ENCODE results near the gene AGAP2. TPM values are rescaled to one million over a fixed set of nuclear protein-coding genes. Genes with fewer than 3 reads are reported as not detected.

Gene AGAP2
- total RNA-seq, 5 donors from 2014 or later (not counting 1 experiment from before 2014, with no cell fraction given) = 43.2 to 74.6 (median 66.4) TPM

GRCh38 chr12:57781801-57782200 lies 43.3 kb upstream of the AGAP2 start:
- DNase-seq = peak in 1 of 35 experiments; percentile 19
- WGBS (ENCODE audit: insufficient coverage) = 54% methylated on average over 2 of the region's 2 CpGs
- POLR2A ChIA-PET = interaction anchor here (0.5 to 0.8 kb wide), 5 partner anchors 8 to 138 kb away, joined by 3 read pairs; no protein-coding TSS in a partner anchor
- Histone ChIP-seq H3K4me3 (ENCODE audit: control insufficient read depth in 1 of 2, extremely low read depth in 1 of 2, low read length in 1 of 2) (no peak overlapping the region), H3K36me3 (ENCODE audit: control insufficient read depth in 2 of 2, extremely low read depth in 1 of 2, insufficient read depth in 1 of 2, low read length in 1 of 2) (peaks cover 0 to 20% of the 10 kb centered on the region in 2 donors), H3K27me3 (replicated peaks in 1 of 2; ENCODE audit: control insufficient read depth in 2 of 2, extremely low read depth in 1 of 2, insufficient read depth in 2 of 2, low read length in 1 of 2) (no peaks in the 10 kb centered on the region), H3K4me1 (ENCODE audit: control insufficient read depth in 1 of 2, extremely low read depth in 1 of 2, insufficient read depth in 2 of 2, low read length in 2 of 2) (peaks cover 22 to 46% of the 10 kb centered on the region in 2 experiments), H3K9me3 (no peaks in the 10 kb centered on the region), H3K27ac (ENCODE audit: low read length) (peak overlapping the region; percentile 75)
- Mint-ChIP-seq H3K27me3 (no peaks in the 10 kb centered on the region), H3K4me1 (peaks cover 50 to 58% (median 52%) of the 10 kb centered on the region in 3 donors), H3K4me3 (peak overlapping the region; percentile 7 to 100 (median 17)), H3K36me3 (peaks cover 15% of the 10 kb centered on the region), H3K9me3 (no peaks in the 10 kb centered on the region), H3K27ac (peak overlapping the region; percentile 97 to 99)
- CTCF ChIA-PET = interaction anchor here (0.9 to 2.8 kb wide), 10 partner anchors 10 to 117 kb away, joined by 3 to 14 read pairs (median 4); partner anchors contain the start of genes EEF1AKMT3 (in 1 of the 2) and METTL1 (in 1 of the 2)
- no peak for ATAC-seq (replicated peaks in 1 of 4)

- Histone ChIP-seq H3K9me3 (no peaks in the 10 kb centered on the region), H3K4me3 (ENCODE audit: control insufficient read depth in 1 of 2, extremely low read depth in 1 of 2, low read length in 1 of 2) (no peak overlapping the region), H3K4me1 (ENCODE audit: control insufficient read depth in 1 of 2, extremely low read depth in 1 of 2, insufficient read depth in 2 of 2, low read length in 2 of 2) (peaks cover 22 to 46% of the 10 kb centered on the region in 2 experiments), H3K36me3 (ENCODE audit: control insufficient read depth in 2 of 2, extremely low read depth in 1 of 2, insufficient read depth in 1 of 2, low read length in 1 of 2) (peaks cover 0 to 14% of the 10 kb centered on the region in 2 donors), H3K27ac (ENCODE audit: low read length) (peak overlapping the region; percentile 75), H3K27me3 (replicated peaks in 1 of 2; ENCODE audit: control insufficient read depth in 2 of 2, extremely low read depth in 1 of 2, insufficient read depth in 2 of 2, low read length in 1 of 2) (no peaks in the 10 kb centered on the region)
- CTCF ChIA-PET = interaction anchor here (0.9 to 2.8 kb wide), 10 partner anchors 9 to 118 kb away, joined by 3 to 14 read pairs (median 4); partner anchors contain the start of genes EEF1AKMT3 (in 1 of the 2) and METTL1 (in 1 of the 2)
- DNase-seq (peak in 1 of 35 experiments; percentile 55), ATAC-seq (replicated peaks in 1 of 4) (peak in 2 of 4 experiments; percentile 27 to 32)
- Mint-ChIP-seq H3K27ac (peak overlapping the region; percentile 97 to 99), H3K4me1 (peaks cover 48 to 55% (median 49%) of the 10 kb centered on the region in 3 donors), H3K4me3 (peak overlapping the region in 2 of 3 donors; percentile 7 to 100), H3K9me3 (no peaks in the 10 kb centered on the region), H3K36me3 (peaks cover 11% of the 10 kb centered on the region), H3K27me3 (no peaks in the 10 kb centered on the region)
- POLR2A ChIA-PET = interaction anchor here (0.5 to 0.8 kb wide), 5 partner anchors 8 to 116 kb away, joined by 3 read pairs; no protein-coding TSS in a partner anchor
- WGBS (ENCODE audit: insufficient coverage) = 86% methylated on average over 1 of the region's 3 CpGs
These were observed 42.7 kb upstream of the AGAP2 start for GRCh38 chr12:57781244-57781643.

- POLR2A ChIA-PET = no interaction called here
- Mint-ChIP-seq H3K27ac (peak overlapping the region; percentile 97 to 99), H3K4me3 (peak overlapping the region in 1 of 3 donors; percentile 100), H3K36me3 (peaks cover 13% of the 10 kb centered on the region), H3K9me3 (no peaks in the 10 kb centered on the region), H3K27me3 (no peaks in the 10 kb centered on the region), H3K4me1 (peaks cover 44 to 56% (median 46%) of the 10 kb centered on the region in 3 donors)
- peak overlapping the region; percentile 75 for H3K27ac ChIP-seq (ENCODE audit: low read length)
- H3K27me3 ChIP-seq (replicated peaks in 1 of 2; ENCODE audit: control insufficient read depth in 2 of 2, extremely low read depth in 1 of 2, insufficient read depth in 2 of 2, low read length in 1 of 2) = no peaks in the 10 kb centered on the region
- CTCF ChIA-PET = interaction anchor here in 1 of 2 donors (1.2 to 1.4 kb wide), 3 partner anchors 8 to 24 kb away, joined by 3 to 7 read pairs (median 4); partner anchors contain the start of genes EEF1AKMT3 and METTL1
- peaks cover 22 to 46% of the 10 kb centered on the region in 2 experiments for H3K4me1 ChIP-seq (ENCODE audit: control insufficient read depth in 1 of 2, extremely low read depth in 1 of 2, insufficient read depth in 2 of 2, low read length in 2 of 2)
- DNase-seq (no peak), ATAC-seq (replicated peaks in 1 of 4) (no peak)
- H3K9me3 ChIP-seq = no peaks in the 10 kb centered on the region
- WGBS (ENCODE audit: insufficient coverage) = 81% methylated on average over 4 of the region's 4 CpGs
- H3K4me3 ChIP-seq (ENCODE audit: control insufficient read depth in 1 of 2, extremely low read depth in 1 of 2, low read length in 1 of 2) = no peak overlapping the region
- peaks cover 0 to 9% of the 10 kb centered on the region in 2 donors for H3K36me3 ChIP-seq (ENCODE audit: control insufficient read depth in 2 of 2, extremely low read depth in 1 of 2, insufficient read depth in 1 of 2, low read length in 1 of 2)
These were observed 41.8 kb upstream of the AGAP2 start for GRCh38 chr12:57780284-57780897.

GRCh38 chr12:57779736-57780135 lies 41.2 kb upstream of the AGAP2 start:
- ChIA-PET POLR2A (no interaction called here), CTCF (interaction anchor here (0.5 to 1.2 kb wide), 3 partner anchors 23 to 125 kb away, joined by 3 to 4 read pairs (median 3); no protein-coding TSS in a partner anchor)
- Histone ChIP-seq H3K4me3 (ENCODE audit: control insufficient read depth in 1 of 2, extremely low read depth in 1 of 2, low read length in 1 of 2) (no peak overlapping the region), H3K9me3 (no peaks in the 10 kb centered on the region), H3K27me3 (replicated peaks in 1 of 2; ENCODE audit: control insufficient read depth in 2 of 2, extremely low read depth in 1 of 2, insufficient read depth in 2 of 2, low read length in 1 of 2) (no peaks in the 10 kb centered on the region), H3K27ac (ENCODE audit: low read length) (peak overlapping the region; percentile 75), H3K36me3 (ENCODE audit: control insufficient read depth in 2 of 2, extremely low read depth in 1 of 2, insufficient read depth in 1 of 2, low read length in 1 of 2) (peaks cover 0 to 5% of the 10 kb centered on the region in 2 donors), H3K4me1 (ENCODE audit: control insufficient read depth in 1 of 2, extremely low read depth in 1 of 2, insufficient read depth in 2 of 2, low read length in 2 of 2) (peaks cover 22 to 46% of the 10 kb centered on the region in 2 experiments)
- H3K4me1 Mint-ChIP-seq = peaks cover 44 to 56% (median 46%) of the 10 kb centered on the region in 3 donors
- ATAC-seq (replicated peaks in 1 of 4) = no peak
- 80% methylated on average over 1 of the region's 1 CpG for WGBS (ENCODE audit: insufficient coverage)
- H3K4me3 Mint-ChIP-seq = peak overlapping the region in 1 of 3 donors; percentile 42
- H3K27ac Mint-ChIP-seq = peak overlapping the region; percentile 87 to 99
- H3K27me3 Mint-ChIP-seq = no peaks in the 10 kb centered on the region
- H3K9me3 Mint-ChIP-seq = no peaks in the 10 kb centered on the region
- DNase-seq = no peak
- H3K36me3 Mint-ChIP-seq = peaks cover 13% of the 10 kb centered on the region

GRCh38 chr12:57777911-57778310 lies 39.4 kb upstream of the AGAP2 start:
- Histone ChIP-seq H3K4me1 (ENCODE audit: control insufficient read depth in 1 of 2, extremely low read depth in 1 of 2, insufficient read depth in 2 of 2, low read length in 2 of 2) (peaks cover 15 to 42% of the 10 kb centered on the region in 2 experiments), H3K27ac (ENCODE audit: low read length) (no peak overlapping the region), H3K36me3 (ENCODE audit: control insufficient read depth in 2 of 2, extremely low read depth in 1 of 2, insufficient read depth in 1 of 2, low read length in 1 of 2) (peaks cover 0 to 3% of the 10 kb centered on the region in 2 donors), H3K4me3 (ENCODE audit: control insufficient read depth in 1 of 2, extremely low read depth in 1 of 2, low read length in 1 of 2) (no peak overlapping the region), H3K27me3 (replicated peaks in 1 of 2; ENCODE audit: control insufficient read depth in 2 of 2, extremely low read depth in 1 of 2, insufficient read depth in 2 of 2, low read length in 1 of 2) (no peaks in the 10 kb centered on the region), H3K9me3 (no peaks in the 10 kb centered on the region)
- DNase-seq (no peak), ATAC-seq (replicated peaks in 1 of 4) (no peak)
- no peaks in the 10 kb centered on the region for H3K27me3 Mint-ChIP-seq
- POLR2A ChIA-PET = no interaction called here
- WGBS (ENCODE audit: insufficient coverage) = 100% methylated on average over 3 of the region's 7 CpGs
- CTCF ChIA-PET = interaction anchor here in 1 of 2 donors (0.6 to 0.7 kb wide), 2 partner anchors 57 to 100 kb away, joined by 3 to 5 read pairs; no protein-coding TSS in a partner anchor
- no peak overlapping the region for H3K4me3 Mint-ChIP-seq
- no peak overlapping the region for H3K27ac Mint-ChIP-seq
- no peaks in the 10 kb centered on the region for H3K9me3 Mint-ChIP-seq
- H3K4me1 Mint-ChIP-seq = peaks cover 40 to 51% (median 42%) of the 10 kb centered on the region in 3 donors
- H3K36me3 Mint-ChIP-seq = peaks cover 9% of the 10 kb centered on the region

GRCh38 chr12:57777367-57777766 lies 38.8 kb upstream of the AGAP2 start:
- DNase-seq (no peak), ATAC-seq (replicated peaks in 1 of 4) (no peak)
- 97% methylated on average over 3 of the region's 7 CpGs for WGBS (ENCODE audit: insufficient coverage)
- Histone ChIP-seq H3K27me3 (replicated peaks in 1 of 2; ENCODE audit: control insufficient read depth in 2 of 2, extremely low read depth in 1 of 2, insufficient read depth in 2 of 2, low read length in 1 of 2) (no peaks in the 10 kb centered on the region), H3K4me3 (ENCODE audit: control insufficient read depth in 1 of 2, extremely low read depth in 1 of 2, low read length in 1 of 2) (no peak overlapping the region), H3K9me3 (no peaks in the 10 kb centered on the region), H3K27ac (ENCODE audit: low read length) (no peak overlapping the region), H3K36me3 (ENCODE audit: control insufficient read depth in 2 of 2, extremely low read depth in 1 of 2, insufficient read depth in 1 of 2, low read length in 1 of 2) (peaks cover 0 to 3% of the 10 kb centered on the region in 2 donors), H3K4me1 (ENCODE audit: control insufficient read depth in 1 of 2, extremely low read depth in 1 of 2, insufficient read depth in 2 of 2, low read length in 2 of 2) (peaks cover 17 to 45% of the 10 kb centered on the region in 2 experiments)
- Mint-ChIP-seq H3K27ac (no peak overlapping the region), H3K4me3 (no peak overlapping the region), H3K27me3 (no peaks in the 10 kb centered on the region), H3K9me3 (no peaks in the 10 kb centered on the region), H3K4me1 (peaks cover 35 to 47% (median 40%) of the 10 kb centered on the region in 3 donors), H3K36me3 (peaks cover 6% of the 10 kb centered on the region)
- POLR2A ChIA-PET = no interaction called here
- CTCF ChIA-PET = interaction anchor here in 1 of 2 donors (0.7 kb wide), 1 partner anchor 58 kb away, joined by 5 read pairs; no protein-coding TSS in a partner anchor

Data from T-cell (primary cell).